RWPE1 (cell line): ENCODE data around the gene MED12L.
A peak's percentile ranks its signal among the peaks of the same experiment; 100 is the strongest.
"Not testable (repeated sequence)": the region's sequence is repeated elsewhere in the genome, so short reads cannot be mapped to it uniquely, and the experiment has no call there.

Experiments used
- CTCF ChIA-PET: fragments of 350-600 bp; sonication (Branson Sonifier 250); formaldehyde crosslinking; extraction: SDS; loops from one replicate; lab custom pipeline; 2021; lab: Yijun Ruan, JAX
- POLR2A ChIA-PET: fragments of 400-600 bp; formaldehyde crosslinking; extraction: SDS; loops from one replicate; lab custom pipeline; 2020; ENCODE audit warnings: antibody characterized with exemption; ENCODE audit not compliant: low non-redundant PET; lab: Yijun Ruan, JAX
- DNase-seq: peaks from one replicate; pipeline ENCODE4 v3.0.0; 2012; ENCODE audit warnings: low spot score
- H3K27ac ChIP-seq: fragments of 450-650 bp; 2 replicates; pipeline ENCODE4 v1.5.1; 2017
- CTCF ChIP-seq: fragments of 450-650 bp; conservative IDR thresholded peaks from 2 replicates; pipeline ENCODE4 v1.5.1; 2017; ENCODE audit warnings: low read depth, mild to moderate bottlenecking

MED12L gene

GRCh38 chr3:151165226-151165625, 79.8 kb downstream of the MED12L start:
- no peak overlapping the region for H3K27ac ChIP-seq
- DNase-seq: no peak
- POLR2A ChIA-PET: no interaction called here
- CTCF ChIA-PET: no interaction called here
- TF ChIP-seq CTCF: no peak

GRCh38 chr3:151166161-151166560, 80.7 kb downstream of the MED12L start:
- no peak for TF ChIP-seq CTCF
- no peak for DNase-seq
- ChIA-PET POLR2A (no interaction called here), CTCF (no interaction called here)
- H3K27ac ChIP-seq: no peak overlapping the region

- H3K27ac ChIP-seq: no peak overlapping the region
- peak; percentile 63 for DNase-seq
- TF ChIP-seq CTCF: peak; percentile 87
- CTCF ChIA-PET: interaction anchor here (0.6 to 2.4 kb wide), 34 partner anchors 10 to 731 kb away, joined by 3 to 22 read pairs (median 4); partner anchors contain the start of genes IGSF10 and P2RY14
- POLR2A ChIA-PET: no interaction called here
Measured at GRCh38 chr3:151168269-151169094, 83.0 kb downstream of the MED12L start.

- no peak for DNase-seq
- no peak overlapping the region for H3K27ac ChIP-seq
- ChIA-PET CTCF (interaction anchor here (0.6 to 2.4 kb wide), 5 partner anchors 110 to 259 kb away, joined by 3 to 22 read pairs (median 4); partner anchors contain the start of gene P2RY14), POLR2A (no interaction called here)
- no peak for TF ChIP-seq CTCF
Measured at GRCh38 chr3:151169262-151169947, 83.9 kb downstream of the MED12L start.

- POLR2A ChIA-PET, DNase-seq, H3K27ac ChIP-seq: not testable (repeated sequence)
- CTCF ChIA-PET: interaction anchor here (0.7 to 2.4 kb wide), 2 partner anchors 66 to 111 kb away, joined by 4 to 22 read pairs; no protein-coding TSS in a partner anchor
Measured at GRCh38 chr3:151169948-151170679, 84.7 kb downstream of the MED12L start.

- no peak overlapping the region for H3K27ac ChIP-seq
- ChIA-PET POLR2A (no interaction called here), CTCF (interaction anchor here (1.0 kb wide), 1 partner anchor 111 kb away, joined by 4 read pairs; no protein-coding TSS in a partner anchor)
- no peak for TF ChIP-seq CTCF
- no peak for DNase-seq
Measured at GRCh38 chr3:151171145-151171757, 85.8 kb downstream of the MED12L start.
